Astrocyte (in vitro differentiated cells and primary cell): ENCODE results near the gene LSM4. TPM values are rescaled to one million over a fixed set of nuclear protein-coding genes. Genes with fewer than 3 reads are reported as not detected.

Experiments
- DNase-seq: peaks from one replicate; pipeline ENCODE4 v3.0.0-alpha.2; 2010; ENCODE audit warnings: low read depth
- FAIRE-seq: peaks from 2 replicates; lab custom pipeline; 2011; peaks lifted over from hg19 to GRCh38; lab: Jason Lieb, UNC
- H2AFZ ChIP-seq: 2 replicates; pipeline ENCODE4 v1.6.0; 2012; ENCODE audit warnings: low read depth, low read length, inconsistent platforms
- H3K27ac ChIP-seq: 2 replicates; pipeline ENCODE4 v1.5.1; 2011; ENCODE audit warnings: low read depth, low read length, inconsistent platforms
- H3K27me3 ChIP-seq: 2 replicates; pipeline ENCODE4 v1.6.0; 2011; ENCODE audit warnings: low read length, inconsistent platforms; ENCODE audit not compliant: insufficient read depth
- H3K36me3 ChIP-seq: 2 replicates; pipeline ENCODE4 v1.5.1; 2011; ENCODE audit warnings: low read length, inconsistent platforms; ENCODE audit not compliant: insufficient read depth
- H3K4me1 ChIP-seq: 2 replicates; pipeline ENCODE4 v1.5.1; 2011; ENCODE audit warnings: low read length, inconsistent platforms; ENCODE audit not compliant: insufficient read depth
- H3K4me2 ChIP-seq: 2 replicates; pipeline ENCODE4 v1.6.0; 2012; ENCODE audit warnings: low read length, inconsistent platforms
- H3K4me3 ChIP-seq: 2 replicates; pipeline ENCODE4 v1.5.1; 2011; ENCODE audit warnings: low read depth, mild to moderate bottlenecking, low read length, inconsistent platforms; ENCODE audit not compliant: insufficient read depth
- H3K79me2 ChIP-seq: 2 replicates; pipeline ENCODE4 v1.6.0; 2012; ENCODE audit warnings: mild to moderate bottlenecking, low read length, inconsistent platforms; ENCODE audit not compliant: insufficient read depth
- H3K9ac ChIP-seq: 2 replicates; pipeline ENCODE4 v1.6.0; 2012; ENCODE audit warnings: mild to moderate bottlenecking, low read length, inconsistent platforms
- H3K9me3 ChIP-seq: 2 replicates; pipeline ENCODE4 v1.5.1; 2012; ENCODE audit warnings: low read depth, mild to moderate bottlenecking, low read length, inconsistent platforms; ENCODE audit not compliant: insufficient read depth
- H4K20me1 ChIP-seq: 2 replicates; pipeline ENCODE4 v1.6.0; 2012; ENCODE audit warnings: low read length, inconsistent platforms; ENCODE audit not compliant: insufficient read depth
- H3K27ac Mint-ChIP-seq: one replicate; pipeline ENCODE4 v1.8.0; 2021; ENCODE audit warnings: mild to moderate bottlenecking, mixed read lengths; ENCODE audit not compliant: unreplicated experiment
- H3K27me3 Mint-ChIP-seq: one replicate; pipeline ENCODE4 v1.8.0; 2021; ENCODE audit warnings: low read depth, mixed read lengths; ENCODE audit not compliant: unreplicated experiment
- H3K36me3 Mint-ChIP-seq: one replicate; pipeline ENCODE4 v1.8.0; 2021; ENCODE audit warnings: low read depth, mixed read lengths; ENCODE audit not compliant: unreplicated experiment
- H3K4me1 Mint-ChIP-seq: one replicate; pipeline ENCODE4 v1.8.0; 2021; ENCODE audit warnings: low read depth, mixed read lengths; ENCODE audit not compliant: unreplicated experiment
- H3K4me3 Mint-ChIP-seq: one replicate; pipeline ENCODE4 v1.8.0; 2021; ENCODE audit warnings: mild to moderate bottlenecking, moderate library complexity, mixed read lengths; ENCODE audit not compliant: unreplicated experiment
- H3K9me3 Mint-ChIP-seq: one replicate; pipeline ENCODE4 v1.8.0; 2021; ENCODE audit warnings: mild to moderate bottlenecking, mixed read lengths; ENCODE audit not compliant: unreplicated experiment
- EZH2 ChIP-seq: IDR thresholded peaks from 2 replicates; pipeline ENCODE4 v1.6.1; 2012; ENCODE audit warnings: mild to moderate bottlenecking, low read length, inconsistent platforms; ENCODE audit not compliant: insufficient read depth
- total RNA-seq: library from RNA; stranded (reverse); gene quantifications from 2 replicates; pipeline ENCODE4 v1.2.1, GENCODE V29; 2021
- TF ChIP-seq, protein P1 (sequence below): IDR thresholded peaks from 2 replicates; pipeline ENCODE4 v1.5.1; 2011; ENCODE audit warnings: low read depth, mild to moderate bottlenecking, inconsistent platforms, low read length, moderate library complexity; ENCODE audit not compliant: insufficient read depth

LSM4 gene
- total RNA-seq, 1 donor from 2014 or later: 127 TPM

DNA sequence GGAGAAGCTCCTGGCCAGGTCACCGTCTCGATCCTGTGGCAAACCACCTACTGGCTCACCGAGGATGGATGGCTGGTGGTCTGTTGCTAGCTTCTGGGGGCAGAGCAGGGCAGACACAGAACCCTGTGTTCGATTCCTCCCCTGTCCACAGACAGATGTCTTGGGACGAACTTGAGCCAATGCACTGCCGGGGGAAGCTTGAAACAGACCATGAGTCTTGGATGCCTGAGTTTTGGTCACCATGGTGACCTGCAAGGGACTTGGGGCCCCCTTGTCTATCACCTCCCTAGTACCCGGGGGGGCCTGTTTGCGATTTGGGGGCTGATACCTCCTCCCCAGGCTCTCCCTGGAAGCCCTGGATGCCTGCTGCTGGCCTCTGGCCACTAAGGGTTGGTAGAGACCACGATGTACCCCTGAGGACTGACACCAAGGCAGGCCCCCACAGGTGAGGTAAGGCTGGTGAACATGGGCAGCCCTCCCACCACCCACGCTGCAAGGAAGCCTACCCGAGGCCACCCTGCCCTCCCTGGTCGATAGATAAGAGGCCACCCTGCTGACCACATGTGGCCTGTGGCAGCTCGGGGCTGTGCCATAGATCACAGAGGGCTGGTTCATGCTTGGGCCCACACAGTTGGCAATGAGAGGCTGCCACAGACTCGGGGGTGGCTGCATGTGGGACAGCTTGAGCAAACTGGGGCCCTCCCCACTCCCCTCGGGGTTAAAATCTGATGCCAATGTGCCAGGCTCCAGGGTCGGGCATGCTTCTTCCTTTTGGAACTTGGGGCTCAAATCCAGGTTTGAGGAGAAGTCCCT lies 59.3 kb downstream of the LSM4 start:
- H3K27me3 ChIP-seq: no peaks in the 10 kb centered on the region
- H3K36me3 ChIP-seq: no peaks in the 10 kb centered on the region
- H3K9ac ChIP-seq: no peak overlapping the region
- Mint-ChIP-seq H3K4me1 (no peaks in the 10 kb centered on the region), H3K4me3 (no peak overlapping the region), H3K27me3 (peaks cover 3% of the 10 kb centered on the region), H3K27ac (no peak overlapping the region), H3K36me3 (peaks cover 24% of the 10 kb centered on the region), H3K9me3 (peaks cover 7% of the 10 kb centered on the region)
- no peak overlapping the region for H2AFZ ChIP-seq
- TF ChIP-seq, protein P1, sequence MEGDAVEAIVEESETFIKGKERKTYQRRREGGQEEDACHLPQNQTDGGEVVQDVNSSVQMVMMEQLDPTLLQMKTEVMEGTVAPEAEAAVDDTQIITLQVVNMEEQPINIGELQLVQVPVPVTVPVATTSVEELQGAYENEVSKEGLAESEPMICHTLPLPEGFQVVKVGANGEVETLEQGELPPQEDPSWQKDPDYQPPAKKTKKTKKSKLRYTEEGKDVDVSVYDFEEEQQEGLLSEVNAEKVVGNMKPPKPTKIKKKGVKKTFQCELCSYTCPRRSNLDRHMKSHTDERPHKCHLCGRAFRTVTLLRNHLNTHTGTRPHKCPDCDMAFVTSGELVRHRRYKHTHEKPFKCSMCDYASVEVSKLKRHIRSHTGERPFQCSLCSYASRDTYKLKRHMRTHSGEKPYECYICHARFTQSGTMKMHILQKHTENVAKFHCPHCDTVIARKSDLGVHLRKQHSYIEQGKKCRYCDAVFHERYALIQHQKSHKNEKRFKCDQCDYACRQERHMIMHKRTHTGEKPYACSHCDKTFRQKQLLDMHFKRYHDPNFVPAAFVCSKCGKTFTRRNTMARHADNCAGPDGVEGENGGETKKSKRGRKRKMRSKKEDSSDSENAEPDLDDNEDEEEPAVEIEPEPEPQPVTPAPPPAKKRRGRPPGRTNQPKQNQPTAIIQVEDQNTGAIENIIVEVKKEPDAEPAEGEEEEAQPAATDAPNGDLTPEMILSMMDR: no peak
- no peak for TF ChIP-seq EZH2
- no peak overlapping the region for H3K4me3 ChIP-seq
- H3K79me2 ChIP-seq: no peaks in the 10 kb centered on the region
- FAIRE-seq (no peak), DNase-seq (no peak)
- H3K4me2 ChIP-seq: peak overlapping the region; percentile 38
- H3K4me1 ChIP-seq: peaks cover 4% of the 10 kb centered on the region
- no peak overlapping the region for H3K27ac ChIP-seq
- no peaks in the 10 kb centered on the region for H3K9me3 ChIP-seq
- H4K20me1 ChIP-seq: peaks cover 9% of the 10 kb centered on the region

DNA sequence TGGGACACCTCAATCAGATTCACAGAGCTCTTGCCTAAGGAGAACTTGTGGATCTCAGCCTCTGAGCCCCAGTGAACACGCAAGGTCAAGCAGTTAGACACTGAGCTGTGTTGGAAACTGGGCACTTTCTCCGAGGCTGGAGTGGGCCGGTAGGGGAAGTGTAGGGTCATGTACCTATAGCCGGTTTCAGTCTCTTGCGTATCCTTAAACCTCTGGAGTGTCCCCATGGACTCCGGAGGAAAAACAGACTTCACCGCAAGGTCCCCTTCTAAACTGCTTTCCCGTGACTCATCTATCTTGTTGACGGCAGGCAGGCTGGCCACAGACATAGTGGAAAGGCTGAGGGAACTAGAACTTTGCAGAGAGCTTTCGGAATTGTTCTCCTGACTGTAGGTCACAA lies 60.0 kb downstream of the LSM4 start:
- Histone ChIP-seq H3K4me3 (no peak overlapping the region), H4K20me1 (peaks cover 4% of the 10 kb centered on the region), H3K4me2 (peak overlapping the region; percentile 38), H3K27ac (no peak overlapping the region), H3K36me3 (no peaks in the 10 kb centered on the region), H3K9ac (no peak overlapping the region), H3K79me2 (no peaks in the 10 kb centered on the region), H3K4me1 (peaks cover 4% of the 10 kb centered on the region), H3K9me3 (no peaks in the 10 kb centered on the region), H3K27me3 (no peaks in the 10 kb centered on the region), H2AFZ (no peak overlapping the region)
- FAIRE-seq (no peak), DNase-seq (no peak)
- Mint-ChIP-seq H3K36me3 (peaks cover 20% of the 10 kb centered on the region), H3K4me1 (no peaks in the 10 kb centered on the region), H3K9me3 (peaks cover 7% of the 10 kb centered on the region), H3K27me3 (peaks cover 3% of the 10 kb centered on the region), H3K27ac (no peak overlapping the region), H3K4me3 (no peak overlapping the region)
- TF ChIP-seq, protein P1: no peak
- no peak for TF ChIP-seq EZH2

DNA sequence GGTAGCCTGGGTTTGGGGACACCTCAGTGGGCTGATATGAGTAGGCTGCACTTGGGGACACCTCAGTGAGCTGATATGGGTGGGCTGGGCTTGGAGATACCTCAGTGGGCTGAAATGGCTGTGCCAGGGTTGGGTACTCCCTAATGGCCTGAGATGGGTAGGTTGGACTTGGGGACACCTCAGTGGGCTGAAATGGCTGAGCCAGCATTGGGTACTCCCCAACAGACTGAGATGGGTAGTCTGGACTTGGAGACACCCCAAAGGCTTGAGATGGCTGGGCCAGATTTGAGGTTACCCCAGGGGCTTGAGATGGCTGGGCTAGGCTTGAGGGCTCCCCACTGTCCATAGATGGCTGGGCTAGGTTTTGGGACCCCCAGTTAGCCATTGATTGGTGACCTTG lies 60.7 kb downstream of the LSM4 start:
- H3K27ac ChIP-seq: no peak overlapping the region
- Mint-ChIP-seq H3K27me3 (peaks cover 3% of the 10 kb centered on the region), H3K9me3 (peaks cover 7% of the 10 kb centered on the region), H3K4me3 (no peak overlapping the region), H3K4me1 (no peaks in the 10 kb centered on the region), H3K27ac (no peak overlapping the region), H3K36me3 (peaks cover 19% of the 10 kb centered on the region)
- H3K9ac ChIP-seq: no peak overlapping the region
- no peak overlapping the region for H3K4me2 ChIP-seq
- H3K27me3 ChIP-seq: no peaks in the 10 kb centered on the region
- no peak overlapping the region for H3K4me3 ChIP-seq
- DNase-seq (no peak), FAIRE-seq (no peak)
- TF ChIP-seq EZH2: no peak
- TF ChIP-seq, protein P1: no peak
- no peaks in the 10 kb centered on the region for H3K36me3 ChIP-seq
- no peaks in the 10 kb centered on the region for H3K9me3 ChIP-seq
- peaks cover 4% of the 10 kb centered on the region for H3K4me1 ChIP-seq
- H2AFZ ChIP-seq: no peak overlapping the region
- H3K79me2 ChIP-seq: no peaks in the 10 kb centered on the region
- H4K20me1 ChIP-seq: peaks cover 4% of the 10 kb centered on the region
